HFF-Myc (cell line): ENCODE data around the gene MAP7.

ENCODE experiments used
- DNase-seq: peaks from one replicate; pipeline ENCODE4 v3.0.0-alpha.2; 2011; ENCODE audit warnings: low read depth; ENCODE audit errors: extremely low read depth
- H3K4me3 ChIP-seq: replicated peaks from 2 replicates; pipeline ENCODE4 v1.5.1; 2011; ENCODE audit warnings: low read depth, mild to moderate bottlenecking, control low read depth, low read length
- CTCF ChIP-seq: IDR thresholded peaks from 2 replicates; pipeline ENCODE4 v1.5.1; 2012; ENCODE audit warnings: mild to moderate bottlenecking, low read depth, low read length, control low read depth; ENCODE audit errors: missing control alignments

MAP7 gene

GRCh38 chr6:136362421-136363356 lies 187.5 kb downstream of the MAP7 start:
- DNase-seq = no peak
- no peak for TF ChIP-seq CTCF
- no peak overlapping the region for H3K4me3 ChIP-seq

GRCh38 chr6:136361787-136362186 lies 188.4 kb downstream of the MAP7 start:
- no peak overlapping the region for H3K4me3 ChIP-seq
- DNase-seq = no peak
- no peak for TF ChIP-seq CTCF

DNA sequence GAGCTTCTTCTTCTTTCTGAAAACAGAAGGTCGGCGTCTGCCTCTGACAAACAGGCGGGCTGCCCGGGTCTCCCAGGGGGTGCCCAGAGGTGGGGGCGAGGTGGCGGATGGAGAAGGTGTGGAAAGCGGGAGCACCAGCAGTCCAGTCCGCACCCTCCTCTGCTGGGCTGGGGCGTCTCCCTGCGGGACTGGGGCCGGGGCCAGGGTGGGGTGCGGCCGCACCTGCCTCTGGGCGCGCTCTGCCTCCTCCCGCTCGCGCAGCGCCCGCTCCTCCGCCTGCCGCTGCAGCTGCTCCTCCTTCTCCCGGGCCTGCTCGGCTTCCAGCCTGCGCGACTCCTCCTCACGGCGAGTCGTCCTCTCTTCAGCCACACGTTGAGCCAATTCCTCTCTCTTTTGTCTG lies 189.4 kb downstream of the MAP7 start:
- DNase-seq = no peak
- H3K4me3 ChIP-seq = no peak overlapping the region
- no peak for TF ChIP-seq CTCF

DNA sequence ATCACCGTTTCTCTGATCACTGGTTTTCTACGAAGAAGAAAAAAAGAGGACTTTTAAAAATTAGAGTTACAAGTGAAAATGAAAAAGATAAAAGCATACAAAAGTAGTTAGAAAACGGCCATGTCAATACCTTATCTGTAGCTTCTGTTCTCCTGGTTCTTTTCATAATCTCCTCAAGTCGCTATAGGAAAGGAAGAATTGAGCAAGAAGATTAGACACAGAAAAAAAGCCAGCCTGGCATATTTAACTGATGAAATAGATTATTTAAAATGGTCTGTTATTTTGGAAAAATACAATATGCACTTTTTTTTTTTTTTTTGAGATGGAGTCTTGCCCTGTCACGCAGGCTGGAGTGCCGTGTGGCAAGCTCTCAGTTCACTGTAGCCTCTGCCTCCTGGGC lies 190.4 kb downstream of the MAP7 start:
- TF ChIP-seq CTCF = no peak
- DNase-seq = no peak
- H3K4me3 ChIP-seq = no peak overlapping the region

GRCh38 chr6:136351518-136352110 lies 198.6 kb downstream of the MAP7 start:
- H3K4me3 ChIP-seq = no peak overlapping the region
- TF ChIP-seq CTCF = no peak
- DNase-seq = no peak

GRCh38 chr6:136350914-136351313 lies 199.3 kb downstream of the MAP7 start:
- H3K4me3 ChIP-seq = no peak overlapping the region
- no peak for DNase-seq
- TF ChIP-seq CTCF = no peak
